ENCODE results near the gene FEM1A. TPM values are rescaled to one million over a fixed set of nuclear protein-coding genes. Genes with fewer than 3 reads are reported as not detected.
"Not testable (repeated sequence)": the region's sequence is repeated elsewhere in the genome, so short reads cannot be mapped to it uniquely, and the experiment has no call there.

The FEM1A gene
- polyA plus RNA-seq, 1 of the 3 experiments (the other 2 are of a cell fraction), result 4.8 TPM

- DNase-seq; H3F3A ChIP-seq (replicated peaks; ENCODE audit: insufficient read depth); H2AFZ ChIP-seq (ENCODE audit: low read depth); H3K27ac ChIP-seq (ENCODE audit: low read depth in 2 of 2, low read length in 1 of 2); H4K20me1 ChIP-seq (ENCODE audit: insufficient read depth); H3K27me3 ChIP-seq (ENCODE audit: insufficient read depth); H3K9me2 ChIP-seq; H3K4me1 ChIP-seq (ENCODE audit: control insufficient read depth in 1 of 2, insufficient read depth in 2 of 2, low read depth in 1 of 2, low read length in 1 of 2); H3K4me2 ChIP-seq; H3K9ac ChIP-seq; H3K9me3 ChIP-seq; H3K4me3 ChIP-seq (ENCODE audit: low read depth in 2 of 2, low read length in 1 of 2); POLR2A ChIA-PET: not testable (repeated sequence)
- H3K79me2 ChIP-seq (ENCODE audit: insufficient read depth), result peaks cover 12% of the 10 kb centered on the region; the same call in 1 of the 2 replicates
- whole genome bisulfite sequencing (ENCODE audit: low lambda C conversion rate), result 98% methylated on average over 8 of the region's 9 CpGs
- H3K36me3 ChIP-seq (replicated peaks in 1 of 2; ENCODE audit: control insufficient read depth in 1 of 2, insufficient read depth in 2 of 2, low read length in 1 of 2), result peaks cover 15 to 55% of the 10 kb centered on the region in 2 experiments
- CTCF ChIA-PET, result interaction anchor here (17.9 kb wide), 1 partner anchor 36 kb away, joined by 409 read pairs; no protein-coding TSS in a partner anchor
Measured at GRCh38 chr19:4845975-4846374, 54.4 kb downstream of the FEM1A start.

- H3K4me3 ChIP-seq (ENCODE audit: low read depth in 2 of 2, low read length in 1 of 2), result no peak overlapping the region
- TF ChIP-seq USF2 (IDR thresholded peaks at IDR 0.05; ENCODE audit: borderline replicate concordance, low read depth, low read length) (no peak), NFIC (IDR thresholded peaks at IDR 0.05; ENCODE audit: borderline replicate concordance) (no peak), RCOR1 (IDR thresholded peaks at IDR 0.05; ENCODE audit: low read length) (no peak), FOSL2 (IDR thresholded peaks at IDR 0.05; ENCODE audit: borderline replicate concordance, low read depth) (no peak), JUND (IDR thresholded peaks at IDR 0.05) (no peak)
- no peaks in the 10 kb centered on the region for H3K4me1 ChIP-seq (ENCODE audit: control insufficient read depth in 1 of 2, insufficient read depth in 2 of 2, low read depth in 1 of 2, low read length in 1 of 2)
- no peaks in the 10 kb centered on the region for H3K27me3 ChIP-seq (ENCODE audit: insufficient read depth)
- H3K4me2 ChIP-seq, result no peak overlapping the region
- no peak overlapping the region for H3K27ac ChIP-seq (ENCODE audit: low read depth in 2 of 2, low read length in 1 of 2)
- H3K9me3 ChIP-seq, result no peaks in the 10 kb centered on the region
- POLR2A ChIA-PET, result no interaction called here
- 91% methylated on average over 6 of the region's 23 CpGs for WGBS (ENCODE audit: low lambda C conversion rate)
- peaks cover 8% of the 10 kb centered on the region for H3F3A ChIP-seq (replicated peaks; ENCODE audit: insufficient read depth)
- no peaks in the 10 kb centered on the region for H4K20me1 ChIP-seq (ENCODE audit: insufficient read depth)
- 0 out of 2 replicates have a peak, but pooled peaks cover 14% of the 10 kb centered on the region for H3K79me2 ChIP-seq (ENCODE audit: insufficient read depth)
- H3K9me2 ChIP-seq, result no peaks in the 10 kb centered on the region
- DNase-seq, result no peak
- H2AFZ ChIP-seq (ENCODE audit: low read depth), result no peak overlapping the region
- CTCF ChIA-PET, result interaction anchor here (1.1 to 17.9 kb wide), 2 partner anchors 29 to 38 kb away, joined by 3 to 409 read pairs; no protein-coding TSS in a partner anchor
- peaks cover 12 to 56% of the 10 kb centered on the region in 2 experiments for H3K36me3 ChIP-seq (replicated peaks in 1 of 2; ENCODE audit: control insufficient read depth in 1 of 2, insufficient read depth in 2 of 2, low read length in 1 of 2)
- no peak overlapping the region for H3K9ac ChIP-seq
Measured at GRCh38 chr19:4847190-4847973, 55.8 kb downstream of the FEM1A start.

GRCh38 chr19:4849019-4849418 lies 57.5 kb downstream of the FEM1A start:
- Histone ChIP-seq H3K9me3 (no peaks in the 10 kb centered on the region), H3K4me3 (ENCODE audit: low read depth in 2 of 2, low read length in 1 of 2) (no peak overlapping the region), H3K36me3 (replicated peaks in 1 of 2; ENCODE audit: control insufficient read depth in 1 of 2, insufficient read depth in 2 of 2, low read length in 1 of 2) (peaks cover 13 to 58% of the 10 kb centered on the region in 2 experiments), H2AFZ (ENCODE audit: low read depth) (no peak overlapping the region), H3K27me3 (ENCODE audit: insufficient read depth) (no peaks in the 10 kb centered on the region), H3K27ac (ENCODE audit: low read depth in 2 of 2, low read length in 1 of 2) (no peak overlapping the region), H3K4me2 (no peak overlapping the region), H3K4me1 (ENCODE audit: control insufficient read depth in 1 of 2, insufficient read depth in 2 of 2, low read depth in 1 of 2, low read length in 1 of 2) (no peaks in the 10 kb centered on the region), H3F3A (replicated peaks; ENCODE audit: insufficient read depth) (peaks cover 8% of the 10 kb centered on the region), H3K9ac (no peak overlapping the region), H3K9me2 (no peaks in the 10 kb centered on the region), H4K20me1 (ENCODE audit: insufficient read depth) (no peaks in the 10 kb centered on the region), H3K79me2 (ENCODE audit: insufficient read depth) (0 out of 2 replicates have a peak, but pooled peaks cover 14% of the 10 kb centered on the region)
- no peak for DNase-seq
- 96% methylated on average over 7 of the region's 7 CpGs for WGBS (ENCODE audit: low lambda C conversion rate)
- ChIA-PET CTCF (interaction anchor here (1.3 to 17.9 kb wide), 4 partner anchors 10 to 63 kb away, joined by 4 to 409 read pairs (median 26); no protein-coding TSS in a partner anchor), POLR2A (no interaction called here)
- TF ChIP-seq CHD2 (IDR thresholded peaks at IDR 0.05; ENCODE audit: low read length, partially characterized antibody) (no peak), MAX (IDR thresholded peaks at IDR 0.05; ENCODE audit: low read depth) (no peak), EZH2phosphoT487 (IDR thresholded peaks at IDR 0.05; ENCODE audit: borderline replicate concordance, low read depth) (no peak), IRF3 (IDR thresholded peaks at IDR 0.05; ENCODE audit: low read depth, low read length) (no peak), NRF1 (IDR thresholded peaks at IDR 0.05; ENCODE audit: low read depth, low read length) (no peak), POLR2AphosphoS5 (IDR thresholded peaks at IDR 0.05; ENCODE audit: low read depth, low read length) (no peak), FOXM1 (IDR thresholded peaks at IDR 0.05; ENCODE audit: low read depth) (no peak), TCF12 (IDR thresholded peaks at IDR 0.05) (no peak), FOXJ3 (CRISPR knock-in tag; IDR thresholded peaks at IDR 0.05) (no peak), CTCF (IDR thresholded peaks at IDR 0.05) (no peak), YY1 (IDR thresholded peaks at IDR 0.05; ENCODE audit: low read depth) (no peak), SMC3 (IDR thresholded peaks at IDR 0.05; ENCODE audit: low read depth, low read length) (no peak), NFIC (IDR thresholded peaks at IDR 0.05; ENCODE audit: borderline replicate concordance) (no peak), FOSL2 (IDR thresholded peaks at IDR 0.05; ENCODE audit: borderline replicate concordance, low read depth) (no peak)

All from SK-N-SH (cell line).